KG1 (cell line): Measurements from ENCODE around the gene PNRC1.
"Not testable (repeated sequence)": the region's sequence is repeated elsewhere in the genome, so short reads cannot be mapped to it uniquely, and the experiment has no call there.

Experiments
- DNase-seq: peaks from one replicate; lab custom pipeline; 2025; lab: John Stamatoyannopoulos, UW

Gene PNRC1

GRCh38 chr6:89110284-89110683 is 29.7 kb downstream of the PNRC1 start:
- no peak for DNase-seq

GRCh38 chr6:89111933-89112332 is 31.4 kb downstream of the PNRC1 start:
- DNase-seq, result no peak

- DNase-seq, result no peak
Measured at GRCh38 chr6:89116702-89117101, 36.2 kb downstream of the PNRC1 start.

GRCh38 chr6:89117211-89118108 is 36.9 kb downstream of the PNRC1 start, which contains the start of gene SRSF12:
SRSF12 (minus strand) TSS chr6:89118071; CDS start chr6:89117887, 184 bp downstream.
- DNase-seq, result no peak

GRCh38 chr6:89118931-89119330 is 38.4 kb downstream of the PNRC1 start:
- no peak for DNase-seq

- no peak for DNase-seq
Measured at GRCh38 chr6:89120371-89120770, 39.8 kb downstream of the PNRC1 start.

- DNase-seq, result no peak
Measured at GRCh38 chr6:89121934-89122333, 41.4 kb downstream of the PNRC1 start.

- DNase-seq, result no peak
Measured at GRCh38 chr6:89122625-89123024, 42.1 kb downstream of the PNRC1 start.

- not testable (repeated sequence) for DNase-seq
Measured at GRCh38 chr6:89128256-89128671, 47.7 kb downstream of the PNRC1 start.

GRCh38 chr6:89131599-89131998 is 51.0 kb downstream of the PNRC1 start:
- no peak for DNase-seq

- DNase-seq, result no peak
Measured at GRCh38 chr6:89132057-89132456, 51.5 kb downstream of the PNRC1 start.

GRCh38 chr6:89133981-89134380 is 53.4 kb downstream of the PNRC1 start:
- no peak for DNase-seq

- DNase-seq, result no peak
Measured at GRCh38 chr6:89134723-89135122, 54.2 kb downstream of the PNRC1 start.
